Measurements from ENCODE around the gene DAGLA.

Gene DAGLA

DNA sequence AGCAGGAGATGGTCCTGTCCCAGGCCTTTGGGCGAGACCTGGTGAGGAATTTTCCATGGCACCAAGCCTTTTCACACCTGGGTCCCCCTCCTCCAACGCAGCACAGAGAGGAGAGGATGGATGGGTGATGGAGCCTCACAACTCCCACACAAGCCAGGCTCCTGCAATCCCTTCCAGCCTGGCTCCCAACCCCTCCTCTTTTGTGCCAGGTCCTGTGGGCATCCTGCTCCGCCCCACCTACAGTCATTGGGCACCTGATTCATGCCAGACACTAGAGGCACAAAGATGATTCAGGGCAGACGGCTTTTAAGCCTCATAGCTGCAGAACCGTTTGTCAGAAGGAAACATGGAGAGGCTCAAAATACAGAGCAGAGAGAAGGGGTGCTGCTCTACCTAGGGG lies 56.1 kb downstream of the DAGLA start:
- no peak for TF ChIP-seq ZFX (IDR thresholded peaks at IDR 0.05)
- TF ChIP-seq, protein P1, sequence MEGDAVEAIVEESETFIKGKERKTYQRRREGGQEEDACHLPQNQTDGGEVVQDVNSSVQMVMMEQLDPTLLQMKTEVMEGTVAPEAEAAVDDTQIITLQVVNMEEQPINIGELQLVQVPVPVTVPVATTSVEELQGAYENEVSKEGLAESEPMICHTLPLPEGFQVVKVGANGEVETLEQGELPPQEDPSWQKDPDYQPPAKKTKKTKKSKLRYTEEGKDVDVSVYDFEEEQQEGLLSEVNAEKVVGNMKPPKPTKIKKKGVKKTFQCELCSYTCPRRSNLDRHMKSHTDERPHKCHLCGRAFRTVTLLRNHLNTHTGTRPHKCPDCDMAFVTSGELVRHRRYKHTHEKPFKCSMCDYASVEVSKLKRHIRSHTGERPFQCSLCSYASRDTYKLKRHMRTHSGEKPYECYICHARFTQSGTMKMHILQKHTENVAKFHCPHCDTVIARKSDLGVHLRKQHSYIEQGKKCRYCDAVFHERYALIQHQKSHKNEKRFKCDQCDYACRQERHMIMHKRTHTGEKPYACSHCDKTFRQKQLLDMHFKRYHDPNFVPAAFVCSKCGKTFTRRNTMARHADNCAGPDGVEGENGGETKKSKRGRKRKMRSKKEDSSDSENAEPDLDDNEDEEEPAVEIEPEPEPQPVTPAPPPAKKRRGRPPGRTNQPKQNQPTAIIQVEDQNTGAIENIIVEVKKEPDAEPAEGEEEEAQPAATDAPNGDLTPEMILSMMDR (conservative IDR thresholded peaks at IDR 0.05), result no peak
- H3K27ac ChIP-seq, result no peak overlapping the region

DNA sequence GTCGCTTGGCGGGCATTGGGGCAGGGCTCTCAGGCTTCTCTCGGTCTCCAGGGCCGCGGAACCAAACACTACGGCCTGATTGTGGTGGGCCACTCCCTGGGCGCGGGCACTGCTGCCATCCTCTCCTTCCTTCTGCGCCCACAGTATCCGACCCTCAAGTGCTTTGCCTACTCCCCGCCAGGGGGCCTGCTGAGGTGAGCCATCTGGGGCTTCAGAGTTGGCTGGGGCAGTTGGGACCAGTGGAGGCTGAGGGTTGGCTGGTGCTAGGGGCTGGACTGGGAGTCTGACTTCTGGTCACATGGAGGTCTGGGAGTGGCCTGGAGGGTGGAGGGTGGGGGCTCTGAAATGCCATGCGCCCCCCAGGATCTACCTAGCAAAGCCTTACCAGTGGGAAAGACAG lies 56.9 kb downstream of the DAGLA start:
- TF ChIP-seq, protein P1 (conservative IDR thresholded peaks at IDR 0.05), result no peak
- no peak for TF ChIP-seq ZFX (IDR thresholded peaks at IDR 0.05)
- H3K27ac ChIP-seq, result no peak overlapping the region

DNA sequence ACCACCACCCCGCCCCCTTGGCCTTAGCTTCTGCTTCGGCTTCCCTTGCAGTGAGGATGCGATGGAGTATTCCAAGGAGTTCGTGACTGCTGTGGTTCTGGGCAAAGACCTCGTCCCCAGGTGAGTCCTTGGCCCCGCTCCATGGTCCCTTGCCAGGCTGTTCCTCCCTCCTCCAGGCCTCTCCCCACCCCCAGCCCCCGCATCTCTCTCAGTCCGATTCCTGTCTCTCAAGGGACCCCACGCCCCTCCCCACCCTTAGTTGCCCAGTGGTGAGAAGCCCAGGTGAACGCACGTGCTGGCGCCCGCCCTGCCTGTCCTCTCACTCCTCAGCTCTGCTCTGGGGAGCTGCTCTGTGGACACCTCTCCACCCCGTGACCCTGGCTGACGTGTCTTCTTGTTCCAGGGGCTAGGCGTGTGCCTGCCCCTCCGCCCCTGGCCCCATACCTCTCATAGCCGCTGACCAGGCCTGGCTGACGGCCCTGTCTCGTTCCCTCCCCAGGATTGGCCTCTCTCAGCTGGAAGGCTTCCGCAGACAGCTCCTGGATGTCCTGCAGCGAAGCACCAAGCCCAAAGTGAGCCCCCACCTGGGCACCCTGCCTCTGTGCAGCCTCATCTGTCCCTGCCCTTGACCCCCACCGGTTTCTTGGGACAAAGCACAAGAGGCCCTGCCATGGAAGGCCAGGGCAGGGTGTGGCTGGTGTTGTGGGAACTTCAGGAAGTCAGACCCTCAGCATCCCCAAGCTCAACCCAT lies 57.6 kb downstream of the DAGLA start:
- TF ChIP-seq, protein P1 (conservative IDR thresholded peaks at IDR 0.05), result no peak; the same call in 1 of the 2 replicates
- TF ChIP-seq ZFX (IDR thresholded peaks at IDR 0.05), result no peak
- H3K27ac ChIP-seq, result no peak overlapping the region

DNA sequence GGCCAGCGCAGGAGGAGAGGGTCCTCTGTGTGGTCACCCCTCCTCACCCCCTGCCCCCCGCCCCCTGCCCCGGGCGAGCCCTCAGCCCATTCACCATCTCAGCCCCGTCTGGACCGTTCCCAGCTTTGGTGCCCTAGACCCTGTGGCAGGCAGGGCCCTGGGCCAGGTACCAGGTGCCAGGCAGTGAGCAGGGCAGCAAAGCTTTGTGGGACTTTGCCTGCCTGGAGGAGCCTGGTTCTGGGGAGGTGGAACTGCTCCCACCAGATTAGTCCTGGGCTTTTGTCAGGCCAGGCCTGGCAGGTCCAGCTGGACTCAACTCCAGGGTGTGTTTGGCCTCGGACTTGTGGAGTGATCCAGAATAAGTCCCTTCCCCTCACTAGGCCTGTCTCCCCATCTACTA lies 58.6 kb downstream of the DAGLA start:
- no peak for TF ChIP-seq ZFX (IDR thresholded peaks at IDR 0.05)
- TF ChIP-seq, protein P1 (conservative IDR thresholded peaks at IDR 0.05), result no peak
- no peak overlapping the region for H3K27ac ChIP-seq

DNA sequence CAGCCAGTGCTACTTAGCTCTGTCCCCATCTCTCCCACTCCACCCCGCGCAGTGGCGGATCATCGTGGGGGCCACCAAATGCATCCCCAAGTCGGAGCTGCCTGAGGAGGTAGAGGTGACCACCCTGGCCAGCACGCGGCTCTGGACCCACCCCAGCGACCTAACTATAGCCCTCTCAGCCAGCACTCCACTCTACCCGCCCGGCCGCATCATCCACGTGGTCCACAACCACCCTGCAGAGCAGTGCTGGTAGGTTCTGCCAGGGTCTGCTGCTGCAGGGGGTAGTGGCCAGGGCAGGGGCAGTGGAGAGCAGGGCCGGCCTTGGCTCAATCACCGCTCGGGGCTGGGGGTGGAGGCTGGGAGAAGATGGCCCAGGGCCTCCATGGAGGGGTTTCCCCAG lies 59.2 kb downstream of the DAGLA start:
- H3K27ac ChIP-seq, result no peak overlapping the region
- TF ChIP-seq ZFX (IDR thresholded peaks at IDR 0.05), result no peak
- TF ChIP-seq, protein P1 (conservative IDR thresholded peaks at IDR 0.05), result no peak

DNA sequence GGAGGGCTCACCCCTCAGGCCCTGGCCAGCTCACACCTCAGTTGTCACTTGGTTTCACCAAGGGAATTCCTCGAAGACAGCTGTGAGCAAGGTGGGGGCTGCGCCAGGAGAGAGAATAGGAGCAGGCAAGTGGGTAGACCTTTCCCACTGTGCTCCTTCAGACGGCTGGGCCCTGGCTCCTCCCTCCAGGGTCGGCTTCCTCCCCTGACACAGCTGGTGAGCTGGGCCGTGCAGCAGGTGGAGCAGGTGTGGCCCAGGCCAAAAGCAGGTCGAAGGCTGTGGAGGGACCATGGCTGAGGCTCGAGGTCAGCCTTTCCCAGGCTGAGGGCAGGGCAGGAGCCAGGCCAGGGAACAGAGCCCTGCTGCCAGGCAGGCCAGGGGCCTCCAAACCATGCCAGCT lies 59.8 kb downstream of the DAGLA start:
- TF ChIP-seq ZFX (IDR thresholded peaks at IDR 0.05), result no peak
- TF ChIP-seq, protein P1 (conservative IDR thresholded peaks at IDR 0.05), result no peak
- H3K27ac ChIP-seq, result no peak overlapping the region

DNA sequence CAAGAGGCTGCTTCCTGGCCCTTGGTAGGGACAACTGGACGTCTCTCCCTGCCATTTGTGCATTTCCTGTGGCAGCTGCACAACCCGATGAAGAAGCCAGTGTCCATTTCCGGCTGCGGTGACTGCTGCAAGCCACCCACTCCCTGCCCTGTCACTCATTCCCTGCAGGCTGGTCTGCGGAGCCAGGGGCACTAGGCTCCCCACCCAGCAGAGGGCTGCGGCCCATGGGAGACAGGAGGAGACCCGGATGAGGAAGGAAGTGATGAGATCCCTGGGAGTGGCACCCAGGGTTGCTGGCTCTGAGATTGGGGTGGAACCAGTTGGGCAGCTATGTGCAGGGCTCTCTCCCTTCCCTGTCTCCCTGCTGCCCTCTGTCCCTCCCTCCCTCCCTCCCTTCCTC lies 62.2 kb downstream of the DAGLA start:
- TF ChIP-seq, protein P1 (conservative IDR thresholded peaks at IDR 0.05), result no peak
- no peak for TF ChIP-seq ZFX (IDR thresholded peaks at IDR 0.05)
- peak overlapping the region; percentile 23 for H3K27ac ChIP-seq
